HG03045 (cell line): Measurements from ENCODE around the gene FAM20B.

Source experiments
- ATAC-seq: cut with Tn5 transposase; IDR thresholded peaks from one replicate; pipeline ENCODE4 v1.9.1; 2021; ENCODE audit warnings: mild to moderate bottlenecking, moderate library complexity; ENCODE audit not compliant: unreplicated experiment

FAM20B gene

GRCh38 chr1:179047636-179047997 lies 21.9 kb downstream of the FAM20B start:
- no peak for ATAC-seq

DNA sequence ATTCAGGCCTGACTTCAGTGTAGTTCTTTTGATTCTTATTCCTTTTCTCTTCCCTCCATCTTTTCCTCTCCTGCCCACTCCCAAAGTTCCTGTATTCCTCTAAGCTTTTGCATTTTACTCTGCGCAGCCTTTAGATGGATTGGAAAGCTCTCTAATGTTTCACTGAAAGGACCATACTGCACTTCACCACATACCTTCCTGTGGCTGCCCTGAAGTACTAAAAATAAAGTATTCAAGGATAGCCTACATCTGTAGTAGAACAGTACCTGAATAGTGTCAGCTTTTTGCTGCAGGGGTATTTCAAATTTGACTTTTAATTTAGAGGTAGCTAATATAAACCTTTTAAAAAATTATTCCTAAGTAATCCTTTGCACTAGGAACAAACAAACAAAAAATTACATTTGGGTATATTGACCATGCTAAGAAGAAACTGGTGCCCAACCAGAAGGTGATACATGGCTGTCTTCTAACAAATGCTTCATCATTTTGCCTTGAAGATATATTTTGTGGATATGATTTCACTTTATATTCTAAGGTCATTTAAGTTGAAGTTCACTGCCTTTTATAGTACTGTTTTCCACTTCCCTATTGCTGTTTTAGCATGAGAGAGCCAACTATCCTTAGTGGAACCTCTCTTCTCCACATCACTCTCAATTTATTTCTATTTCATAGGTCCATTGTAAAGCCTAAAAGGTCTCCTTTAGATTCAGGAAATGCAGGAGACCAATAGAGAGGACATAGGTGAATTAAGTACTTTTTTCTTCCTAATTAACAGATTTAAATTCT lies 22.8 kb downstream of the FAM20B start:
- ATAC-seq, result no peak

GRCh38 chr1:179052776-179053175 lies 27.1 kb downstream of the FAM20B start:
- ATAC-seq, result no peak

- no peak for ATAC-seq
Observed at GRCh38 chr1:179053486-179053885, 27.8 kb downstream of the FAM20B start.

DNA sequence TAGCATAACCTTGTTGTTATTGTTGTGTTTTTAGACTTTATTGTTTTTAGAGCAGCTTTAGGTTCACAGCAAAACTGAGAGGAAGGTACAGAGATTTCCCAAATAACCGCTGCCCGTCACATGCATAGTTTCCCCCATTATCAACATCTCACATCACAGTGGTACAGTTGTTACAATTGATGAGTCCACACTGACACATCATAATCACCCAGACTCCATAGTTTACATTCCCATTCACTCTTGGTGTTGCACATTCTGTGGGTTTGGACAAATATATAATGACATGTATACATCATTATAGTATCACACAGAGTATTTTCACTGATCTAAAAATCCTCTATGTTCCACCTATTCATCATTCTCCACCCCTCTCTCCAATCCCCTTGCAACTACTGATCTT lies 30.2 kb downstream of the FAM20B start:
- ATAC-seq, result no peak

- no peak for ATAC-seq
Observed at GRCh38 chr1:179058487-179059483, 33.1 kb downstream of the FAM20B start.

DNA sequence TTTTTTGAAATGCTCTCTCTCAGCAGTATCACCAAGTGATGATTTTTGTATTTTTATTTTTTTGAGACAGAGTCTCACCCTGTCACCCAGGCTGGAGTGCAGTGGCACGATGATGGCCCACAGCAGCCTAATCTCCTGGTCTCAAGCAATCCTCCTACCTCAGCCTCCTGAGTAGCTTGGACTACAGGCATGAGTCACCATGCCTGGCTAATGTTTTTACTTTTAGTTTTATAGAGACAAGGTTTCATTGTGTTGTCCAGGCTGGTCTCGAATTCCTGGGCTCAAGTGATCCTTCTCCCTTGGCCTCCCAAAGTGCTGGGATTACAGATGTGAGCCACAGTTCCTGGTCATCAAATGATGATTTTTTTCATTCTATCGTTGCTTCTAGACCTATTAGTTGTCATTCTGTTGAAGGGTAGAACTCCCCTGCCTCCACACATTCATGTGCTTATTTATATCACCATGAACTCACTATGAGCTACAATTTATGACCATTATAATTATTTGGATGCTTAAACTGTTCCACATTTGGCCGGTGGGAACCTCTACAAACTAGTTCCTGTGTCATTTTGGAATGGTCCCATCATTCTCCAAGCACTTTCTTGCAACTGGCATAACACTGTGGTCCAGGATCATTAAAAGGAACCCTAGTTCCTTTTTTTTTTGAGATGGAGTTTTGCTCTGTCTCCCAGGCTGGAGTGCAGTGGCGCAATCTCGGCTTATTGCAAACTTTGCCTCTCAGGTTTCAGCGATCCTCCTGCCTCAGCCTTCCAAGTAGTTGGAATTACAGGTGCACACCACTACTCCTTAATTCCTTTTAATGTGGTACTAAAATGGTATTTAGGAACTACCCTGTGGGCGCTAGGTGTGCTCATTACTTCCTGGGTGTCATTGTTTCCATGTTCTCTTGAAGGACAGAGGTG lies 35.9 kb downstream of the FAM20B start:
- no peak for ATAC-seq

DNA sequence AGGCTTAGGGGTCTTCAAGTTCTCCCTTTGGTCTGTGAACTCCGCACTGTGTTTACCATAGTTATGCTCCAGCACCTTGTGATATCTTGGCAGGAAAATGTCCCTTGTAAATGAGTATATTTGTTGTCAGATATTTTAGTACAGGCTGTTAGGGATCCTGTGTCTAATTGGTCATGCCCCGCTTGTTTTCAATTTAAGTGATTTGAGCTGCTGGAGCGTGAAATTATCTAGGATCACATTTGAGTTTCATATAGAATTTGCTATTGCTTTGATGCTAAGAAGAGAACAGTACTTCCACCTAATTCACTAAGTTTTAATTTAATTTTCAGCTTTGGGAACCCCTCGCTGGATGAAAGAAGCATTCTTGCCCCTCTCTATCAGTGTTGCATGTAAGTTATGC lies 40.8 kb downstream of the FAM20B start:
- ATAC-seq, result no peak

DNA sequence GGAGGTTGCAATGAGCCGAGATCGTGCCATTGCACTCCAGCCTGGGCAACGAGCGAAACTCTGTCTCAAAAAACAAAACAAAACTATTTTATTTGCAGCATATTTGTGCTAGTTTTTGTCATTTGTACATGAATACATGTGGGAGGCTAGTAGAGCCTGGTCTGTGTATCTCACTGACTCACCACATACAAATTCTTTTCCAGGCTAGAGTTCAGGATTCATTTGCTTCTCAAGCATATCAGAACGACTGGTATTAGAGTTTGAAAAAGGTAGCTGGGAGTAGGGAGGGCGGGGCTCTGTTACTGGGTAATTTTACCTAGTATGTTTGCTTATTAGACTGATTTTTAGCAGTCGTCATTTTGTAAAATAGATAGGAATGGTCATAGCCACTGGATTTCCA lies 51.7 kb downstream of the FAM20B start:
- no peak for ATAC-seq

DNA sequence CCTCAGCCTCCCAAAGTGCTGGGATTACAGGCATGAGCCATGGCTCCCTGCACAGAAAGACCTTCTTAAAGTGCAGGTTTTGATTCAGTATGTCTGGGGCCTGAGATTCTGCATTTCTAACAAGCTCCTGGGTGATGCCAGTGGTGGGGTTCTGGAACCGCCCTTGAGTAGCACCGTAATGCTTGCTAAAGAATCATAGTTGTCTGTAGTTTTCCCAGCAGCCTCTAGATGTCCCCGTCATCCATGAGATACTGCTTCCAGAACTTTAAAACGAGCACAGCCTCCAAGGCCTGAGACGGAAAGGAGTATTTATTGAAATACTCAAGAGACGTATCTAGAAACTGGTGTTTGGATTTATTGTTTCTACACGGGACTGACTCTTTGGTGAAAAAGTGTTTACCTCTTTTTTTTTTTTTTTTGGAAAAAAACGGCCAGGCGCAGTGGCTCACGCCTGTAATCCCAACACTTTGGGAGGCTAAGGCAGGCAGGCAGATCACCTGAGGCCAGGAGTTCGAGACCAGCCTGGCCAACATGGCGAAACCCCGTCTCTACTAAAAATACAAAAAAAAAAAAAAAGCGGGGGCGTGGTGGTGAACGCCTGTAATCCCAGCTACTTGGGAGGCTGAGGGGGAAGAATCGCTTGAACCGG lies 53.5 kb downstream of the FAM20B start:
- ATAC-seq, result no peak

- ATAC-seq, result peak; percentile 23
Observed at GRCh38 chr1:179080866-179081686, 55.4 kb downstream of the FAM20B start.

- ATAC-seq, result peak; percentile 91
Observed at GRCh38 chr1:179081687-179082332, 56.1 kb downstream of the FAM20B start, which contains the start of gene TOR3A. TOR3A (plus strand) TSS chr1:179082070; CDS start chr1:179082129, 59 bp downstream.

GRCh38 chr1:179082333-179082998 lies 56.8 kb downstream of the FAM20B start:
- peak; percentile 30 for ATAC-seq

DNA sequence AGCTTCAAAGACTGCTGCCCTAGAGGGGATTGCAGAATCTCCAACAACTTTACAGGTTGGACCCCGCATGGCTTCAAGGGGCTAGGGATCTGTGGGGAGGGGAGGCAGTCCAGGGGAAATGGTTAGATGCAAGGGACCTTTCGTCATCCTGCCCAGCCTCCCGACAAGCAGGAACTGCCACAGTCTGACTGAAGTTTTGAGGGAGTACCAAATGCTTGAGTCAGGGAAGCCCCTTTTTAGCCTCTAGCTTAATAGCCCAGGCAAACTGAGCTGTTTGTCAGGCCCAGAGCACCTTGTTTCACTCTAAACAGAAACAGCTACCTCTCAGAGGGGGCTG lies 57.3 kb downstream of the FAM20B start:
- ATAC-seq, result no peak

GRCh38 chr1:179083533-179083932 lies 57.8 kb downstream of the FAM20B start:
- ATAC-seq, result no peak

GRCh38 chr1:179087665-179088064 lies 62.0 kb downstream of the FAM20B start:
- no peak for ATAC-seq

GRCh38 chr1:179089827-179090482 lies 64.3 kb downstream of the FAM20B start:
- no peak for ATAC-seq

DNA sequence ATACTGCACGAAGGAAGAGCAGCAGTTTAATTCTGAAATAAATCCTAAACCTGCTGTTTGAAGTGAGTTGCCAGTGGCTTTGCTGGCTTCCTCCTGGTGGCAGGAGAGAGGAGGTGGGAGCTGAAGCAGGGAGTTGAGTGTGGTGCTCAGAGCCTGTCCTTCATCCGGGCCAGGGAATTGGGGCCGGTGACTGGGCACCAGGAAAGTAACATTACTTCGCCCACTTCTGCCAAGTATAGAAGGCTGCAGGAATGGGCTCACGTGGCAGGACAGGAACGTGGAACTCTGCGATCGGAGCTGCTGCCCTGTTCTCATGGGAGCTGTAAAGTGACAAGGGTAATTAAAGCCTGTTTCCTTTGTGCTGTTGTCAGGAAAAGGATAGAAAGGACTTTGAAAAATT lies 64.8 kb downstream of the FAM20B start:
- ATAC-seq, result no peak
